Activated CD4-positive, CD25-positive, alpha-beta regulatory T cell treated with anti-CD3 and anti-CD28 coated beads, Interleukin-2, amount 50 U/mL, for 16 hours (primary cell): ENCODE data around the gene PLXNA2.

ENCODE experiments used
- DNase-seq: peaks from one replicate; pipeline ENCODE4 v3.0.0-alpha.2; 2020; ENCODE audit warnings: low read depth, low spot score

PLXNA2 gene

DNA sequence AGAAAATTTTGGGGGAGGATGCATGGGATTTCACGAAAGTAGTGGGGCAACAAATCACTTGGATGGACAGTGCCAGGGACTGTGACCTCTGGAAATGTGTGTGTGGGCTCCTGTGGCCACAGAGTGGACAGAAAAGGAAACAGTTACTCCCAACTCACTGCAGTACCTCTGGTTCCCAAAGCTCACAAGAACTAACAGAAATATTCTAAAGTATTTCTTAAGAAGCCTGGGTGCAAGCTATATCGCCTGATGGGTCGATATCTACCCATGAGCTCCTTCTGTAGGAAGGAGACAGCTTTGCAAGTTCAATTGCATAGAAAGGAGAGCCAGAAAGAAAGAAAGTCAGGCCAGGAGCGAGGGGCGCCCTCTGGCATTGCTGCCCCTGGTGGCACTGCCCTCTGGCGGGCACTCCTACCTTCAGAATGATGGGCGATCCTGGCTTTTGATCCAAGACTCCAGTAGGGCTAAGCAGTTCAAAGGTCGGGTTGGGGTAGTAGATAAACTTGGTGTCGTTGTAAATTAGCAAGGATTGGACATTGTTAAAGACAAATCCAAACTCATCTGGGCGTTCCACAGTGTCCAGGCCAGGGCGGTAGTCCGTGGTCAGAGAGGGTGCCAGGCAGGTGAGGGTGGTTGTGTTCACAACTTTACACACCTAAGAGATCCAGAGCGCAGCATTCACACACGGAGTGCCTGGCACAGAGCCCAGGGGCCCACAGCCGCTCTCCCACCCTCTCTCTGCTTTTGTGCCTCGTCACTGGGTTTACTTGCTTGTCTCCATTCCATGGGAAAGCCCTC is 198.5 kb downstream of the PLXNA2 start:
- DNase-seq: no peak

DNA sequence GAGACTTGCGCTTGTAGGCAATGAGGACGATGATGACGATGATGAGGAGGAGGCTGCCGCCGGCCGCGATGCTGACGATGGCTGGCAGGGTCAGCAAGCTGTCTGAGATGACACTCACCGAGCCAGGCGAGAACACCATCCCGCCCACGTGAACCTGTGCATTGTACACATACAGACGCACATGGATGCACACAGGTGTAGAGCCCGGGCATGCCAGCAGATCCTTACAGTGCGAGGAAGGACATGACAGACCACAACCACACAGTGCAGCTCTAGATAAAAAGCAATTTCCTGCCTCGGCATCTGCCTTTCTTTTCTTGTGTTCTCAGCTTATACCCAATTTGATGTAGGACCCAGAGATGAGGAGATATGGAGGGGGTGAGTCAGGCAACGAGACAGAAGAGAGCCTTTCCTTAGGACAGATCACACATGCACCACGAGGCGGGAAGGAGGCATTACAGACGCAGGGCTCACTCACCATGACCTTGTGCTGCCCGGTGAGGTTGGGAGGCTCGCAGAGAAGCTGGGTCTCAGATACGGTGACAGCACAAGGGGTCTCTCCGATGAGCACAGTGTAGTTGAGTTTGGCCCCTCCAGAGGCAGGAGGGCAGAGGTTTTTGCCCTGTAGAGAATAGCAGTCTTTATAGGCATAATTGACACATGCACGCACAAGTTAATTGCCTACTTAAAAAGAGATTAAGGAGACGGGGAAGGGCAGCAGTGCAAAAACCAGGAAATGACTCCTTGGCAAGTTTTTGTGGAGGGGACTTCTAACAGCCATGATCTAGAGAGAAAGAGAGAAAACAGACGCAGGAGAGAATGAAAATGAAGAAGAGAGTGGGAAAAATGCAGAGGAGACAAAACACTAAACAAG is 199.4 kb downstream of the PLXNA2 start:
- DNase-seq: no peak

- no peak for DNase-seq
Measured at GRCh38 chr1:208043691-208044181, 200.4 kb downstream of the PLXNA2 start.

GRCh38 chr1:208042868-208043267 is 201.3 kb downstream of the PLXNA2 start:
- DNase-seq: no peak

- DNase-seq: no peak
Measured at GRCh38 chr1:208042041-208042615, 202.1 kb downstream of the PLXNA2 start.

GRCh38 chr1:208041505-208041904 is 202.7 kb downstream of the PLXNA2 start:
- no peak for DNase-seq

DNA sequence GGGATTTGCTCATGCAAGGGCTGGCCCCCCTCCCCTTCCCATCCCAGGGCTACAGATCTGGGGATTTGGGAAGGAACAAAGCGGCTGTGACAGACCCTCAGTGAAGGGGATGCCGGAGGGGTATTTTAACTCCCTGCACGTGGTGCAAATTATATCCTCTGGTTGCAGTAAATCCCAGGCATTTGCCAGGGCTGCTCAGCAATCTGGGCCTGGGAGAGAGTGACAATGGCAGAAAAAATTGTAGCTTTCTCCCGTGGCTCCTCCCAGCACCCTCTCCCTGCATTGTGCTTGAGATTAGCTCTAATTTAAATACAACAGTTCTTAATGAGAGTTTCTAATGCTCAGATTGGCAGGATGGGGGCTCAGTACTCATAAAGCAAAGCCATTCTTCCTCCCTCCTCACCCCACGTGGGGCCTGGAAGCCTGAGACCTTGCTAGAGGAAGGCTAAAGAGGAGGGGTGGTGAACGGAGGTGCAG is 203.3 kb downstream of the PLXNA2 start:
- DNase-seq: no peak

- DNase-seq: no peak
Measured at GRCh38 chr1:208039536-208040332, 204.4 kb downstream of the PLXNA2 start.

- no peak for DNase-seq
Measured at GRCh38 chr1:208038303-208038702, 205.9 kb downstream of the PLXNA2 start.

DNA sequence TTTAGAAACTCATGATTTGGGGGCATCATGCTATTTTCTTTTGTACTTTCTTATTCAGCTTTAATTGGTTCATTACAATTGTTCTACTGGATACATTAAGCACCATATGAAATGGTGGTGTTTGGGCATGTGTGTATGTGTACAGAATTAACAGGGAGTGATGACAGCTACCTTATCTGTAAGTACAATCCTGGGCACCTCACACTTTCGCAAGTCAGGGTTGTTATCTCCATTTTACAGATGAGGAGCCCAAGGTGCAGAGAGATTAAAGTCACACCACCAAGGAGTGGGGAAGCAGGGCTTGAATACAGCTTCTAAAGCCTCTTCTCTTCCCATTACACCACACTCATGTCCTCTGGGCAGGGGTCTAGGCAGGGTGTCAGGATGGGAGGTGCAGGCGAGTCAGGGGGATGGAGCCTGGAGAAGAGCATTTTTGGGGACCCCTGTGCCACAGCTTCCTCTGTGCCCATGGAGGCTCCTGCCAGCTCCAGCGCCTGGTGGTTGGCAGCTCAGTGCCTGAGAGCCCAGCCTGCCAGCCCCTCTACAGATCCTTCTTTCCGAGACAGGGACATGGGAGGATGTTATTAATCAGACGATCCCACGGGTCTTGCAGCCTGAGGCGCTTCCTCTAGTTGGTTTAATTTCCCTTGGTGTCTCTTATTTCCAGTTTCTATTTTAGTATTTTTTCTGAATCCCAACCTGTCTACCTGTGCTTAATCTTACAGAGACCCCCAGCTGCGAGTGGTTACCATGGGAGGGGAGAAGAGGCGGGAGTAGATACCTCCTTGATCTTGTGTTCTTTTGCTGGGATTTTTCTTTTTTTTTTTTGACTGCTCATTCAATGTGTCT is 207.0 kb downstream of the PLXNA2 start:
- no peak for DNase-seq

GRCh38 chr1:208036106-208036808 is 207.9 kb downstream of the PLXNA2 start:
- no peak for DNase-seq

GRCh38 chr1:208034135-208034534 is 210.0 kb downstream of the PLXNA2 start:
- DNase-seq: no peak

GRCh38 chr1:208033236-208033635 is 210.9 kb downstream of the PLXNA2 start:
- no peak for DNase-seq

DNA sequence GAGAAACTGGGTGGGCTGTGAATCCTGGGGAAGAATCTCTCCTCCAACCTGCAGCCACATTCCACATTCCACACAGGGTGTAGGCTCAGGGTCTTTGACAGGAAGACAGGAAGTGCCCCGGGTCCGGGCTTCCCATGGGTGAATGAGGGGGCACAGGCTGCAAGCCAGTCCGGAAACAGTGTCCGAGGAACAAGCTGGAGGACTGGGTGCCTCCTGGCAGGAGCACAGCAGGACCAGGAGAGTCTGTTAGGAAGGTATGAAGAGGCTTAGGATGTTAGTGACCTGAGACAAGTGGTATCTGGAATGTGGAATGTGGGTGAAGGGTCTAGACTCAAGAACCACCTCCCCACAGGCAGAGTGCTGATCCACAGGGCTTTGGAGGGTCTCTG is 212.3 kb downstream of the PLXNA2 start:
- DNase-seq: no peak

DNA sequence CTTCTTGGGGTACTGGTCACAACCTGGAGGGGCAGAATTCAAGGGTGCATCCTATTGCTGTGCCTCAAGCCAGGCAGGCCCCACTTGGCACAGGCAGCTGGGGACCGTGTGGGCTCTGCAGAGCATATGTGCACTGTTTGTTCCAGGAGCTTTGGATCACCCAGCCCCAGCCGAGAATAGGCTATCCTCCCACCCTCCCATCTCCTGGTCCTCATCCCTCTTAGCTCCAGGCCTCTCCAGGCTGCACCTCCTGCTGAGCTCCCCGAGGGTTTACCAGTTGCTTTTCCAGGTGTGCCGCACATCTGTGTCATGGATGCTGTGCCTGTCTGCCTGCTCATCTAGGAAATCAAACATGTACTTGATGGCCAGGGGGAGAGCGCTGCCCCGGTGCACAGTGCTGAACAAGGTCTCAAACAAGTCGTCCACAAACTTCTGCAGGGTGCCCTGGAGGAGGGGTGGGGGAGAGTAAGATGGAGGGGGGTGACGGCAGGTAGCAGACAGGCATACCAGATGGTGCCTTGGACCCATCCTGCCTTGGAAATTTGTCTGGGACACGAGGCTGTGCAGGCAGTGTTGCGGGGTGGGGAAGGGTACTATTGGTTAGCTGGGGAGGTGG is 212.8 kb downstream of the PLXNA2 start:
- no peak for DNase-seq

- DNase-seq: no peak
Measured at GRCh38 chr1:208030288-208031091, 213.7 kb downstream of the PLXNA2 start.

DNA sequence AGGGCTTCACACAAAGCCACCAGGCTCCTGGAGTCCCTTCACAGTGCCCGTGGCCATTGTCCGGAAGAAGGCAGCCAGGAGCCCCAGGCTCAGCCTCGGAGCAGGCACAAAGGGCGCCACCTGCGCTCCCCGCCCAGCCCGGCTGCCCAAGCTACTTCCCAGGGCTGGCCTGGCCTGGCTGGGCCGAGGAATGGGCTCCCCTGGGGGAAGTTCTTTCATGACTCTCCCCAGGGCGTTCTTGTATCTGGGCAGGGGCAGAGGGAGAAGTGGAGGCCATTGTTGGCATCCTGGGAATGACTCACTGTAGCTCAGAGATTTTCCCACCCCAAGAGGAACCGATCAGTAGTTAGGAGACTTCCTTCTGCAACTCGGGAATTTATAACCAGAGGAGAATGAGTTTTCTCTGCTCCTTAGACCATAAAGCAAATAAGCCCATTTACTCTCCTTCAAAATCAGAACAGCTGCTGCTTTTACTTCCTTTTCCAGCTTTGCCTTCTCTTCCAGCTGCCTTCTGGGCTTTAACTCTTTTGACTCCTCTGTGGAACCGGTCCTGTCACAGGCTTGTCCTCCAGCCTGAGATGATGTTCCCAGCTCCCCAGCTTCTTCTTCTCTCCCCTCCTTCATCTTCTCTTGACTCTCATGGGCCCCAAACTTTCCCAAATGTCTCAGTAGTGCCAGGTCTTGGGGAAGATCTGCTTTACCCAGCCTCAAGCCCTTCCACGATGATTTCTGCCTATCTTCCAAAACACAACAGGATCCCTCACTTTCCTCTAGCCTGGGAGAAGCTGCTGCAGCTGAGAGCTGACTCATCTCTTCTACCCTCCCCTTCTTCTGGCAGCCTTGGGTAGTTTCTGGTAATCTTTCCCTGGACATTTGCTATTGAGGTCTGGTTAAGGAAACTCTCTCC is 214.6 kb downstream of the PLXNA2 start:
- no peak for DNase-seq
